Activated CD8-positive, alpha-beta memory T cell treated with anti-CD3 and anti-CD28 coated beads, Interleukin-2, amount 50 U/mL, for 48 hours (primary cell): ENCODE measurements around the gene ANTXR2.
"Not testable (repeated sequence)": the region's sequence is repeated elsewhere in the genome, so short reads cannot be mapped to it uniquely, and the experiment has no call there.

Experiments
- DNase-seq: peaks from one replicate; pipeline ENCODE4 v3.0.0-alpha.2; 2020

The ANTXR2 gene

GRCh38 chr4:79907001-79907400 lies 166.0 kb downstream of the ANTXR2 start:
- DNase-seq = no peak

- no peak for DNase-seq
Measured at GRCh38 chr4:79906303-79906702, 166.7 kb downstream of the ANTXR2 start.

GRCh38 chr4:79905212-79905611 lies 167.8 kb downstream of the ANTXR2 start:
- DNase-seq = no peak

- no peak for DNase-seq
Measured at GRCh38 chr4:79904331-79904730, 168.7 kb downstream of the ANTXR2 start.

- no peak for DNase-seq
Measured at GRCh38 chr4:79900182-79900581, 172.8 kb downstream of the ANTXR2 start.

GRCh38 chr4:79899481-79899880 lies 173.5 kb downstream of the ANTXR2 start:
- no peak for DNase-seq

- DNase-seq = no peak
Measured at GRCh38 chr4:79898055-79898454, 175.0 kb downstream of the ANTXR2 start.

- DNase-seq = no peak
Measured at GRCh38 chr4:79897174-79897573, 175.9 kb downstream of the ANTXR2 start.

- DNase-seq = no peak
Measured at GRCh38 chr4:79893456-79893855, 179.6 kb downstream of the ANTXR2 start.

- not testable (repeated sequence) for DNase-seq
Measured at GRCh38 chr4:79889026-79889425, 184.0 kb downstream of the ANTXR2 start.

GRCh38 chr4:79886557-79886956 lies 186.5 kb downstream of the ANTXR2 start:
- DNase-seq = no peak

GRCh38 chr4:79886021-79886420 lies 187.0 kb downstream of the ANTXR2 start:
- no peak for DNase-seq

GRCh38 chr4:79883290-79883689 lies 189.7 kb downstream of the ANTXR2 start:
- no peak for DNase-seq

- DNase-seq = no peak
Measured at GRCh38 chr4:79882806-79883205, 190.2 kb downstream of the ANTXR2 start.

- DNase-seq = no peak
Measured at GRCh38 chr4:79881407-79881806, 191.6 kb downstream of the ANTXR2 start.

GRCh38 chr4:79877511-79877910 lies 195.5 kb downstream of the ANTXR2 start:
- DNase-seq = no peak

GRCh38 chr4:79875344-79875899 lies 197.6 kb downstream of the ANTXR2 start:
- no peak for DNase-seq

GRCh38 chr4:79874197-79874596 lies 198.8 kb downstream of the ANTXR2 start:
- no peak for DNase-seq

GRCh38 chr4:79872738-79873137 lies 200.3 kb downstream of the ANTXR2 start:
- no peak for DNase-seq

GRCh38 chr4:79871961-79872360 lies 201.1 kb downstream of the ANTXR2 start:
- no peak for DNase-seq

- DNase-seq = no peak
Measured at GRCh38 chr4:79869597-79870237, 203.3 kb downstream of the ANTXR2 start.

GRCh38 chr4:79865201-79865597 lies 207.8 kb downstream of the ANTXR2 start:
- no peak for DNase-seq

GRCh38 chr4:79864500-79865200 lies 208.4 kb downstream of the ANTXR2 start:
- DNase-seq = no peak

- no peak for DNase-seq
Measured at GRCh38 chr4:79863333-79863732, 209.7 kb downstream of the ANTXR2 start.
